HepG2 (cell line): ENCODE results near the gene IPCEF1.

Experiments used
- CBX2 ChIP-seq, 2 experiments: fragments of 200-600 bp in 1 of 2; sonication (generic); formaldehyde crosslinking in 1 of 2; IDR thresholded peaks; 2 replicates each; pipeline versions ENCODE4 v1.7.0 to v1.8.1; 2018 to 2022; ENCODE audit warnings: low read depth in 2 of 2, low read length in 1 of 2, mild to moderate bottlenecking in 1 of 2, missing genetic modification reagents in 1 of 2
- EZH2 ChIP-seq: conservative IDR thresholded peaks from 2 replicates; pipeline ENCODE4 v1.6.1; 2012; ENCODE audit warnings: mild to moderate bottlenecking, low read depth, low read length, moderate library complexity
- GABPA ChIP-seq, 2 experiments: IDR thresholded peaks; 2 replicates each; pipeline ENCODE4 v1.6.1; 2011 to 2016; ENCODE audit warnings: low read depth in 2 of 2, low read length in 1 of 2, missing biosample characterization in 1 of 2, missing genetic modification characterization in 1 of 2
- MXI1 ChIP-seq: IDR thresholded peaks from 3 replicates; pipeline ENCODE4 v1.6.1; 2012; ENCODE audit warnings: low read depth, low read length, inconsistent platforms, borderline replicate concordance
- NCOR1 ChIP-seq: fragments of 200-600 bp; sonication (generic); IDR thresholded peaks from 2 replicates; pipeline ENCODE4 v1.7.0; 2017; ENCODE audit warnings: antibody characterized with exemption, low read length, borderline replicate concordance
- POLR2AphosphoS5 ChIP-seq: IDR thresholded peaks from 2 replicates; pipeline ENCODE4 v1.6.1; 2012; ENCODE audit warnings: low read depth, low read length
- PRDM10 ChIP-seq: sonication (generic); formaldehyde crosslinking; IDR thresholded peaks from 2 replicates; pipeline ENCODE4 v1.4.0; 2020; ENCODE audit warnings: low read depth, missing genetic modification reagents
- RFXAP ChIP-seq: sonication (generic); formaldehyde crosslinking; IDR thresholded peaks from 2 replicates; pipeline ENCODE4 v1.4.0; 2020; ENCODE audit warnings: missing genetic modification reagents, borderline replicate concordance
- STAG1 ChIP-seq: sonication (generic); formaldehyde crosslinking; IDR thresholded peaks from 2 replicates; pipeline ENCODE4 v1.4.0; 2020; ENCODE audit warnings: missing genetic modification reagents
- ZFP91 ChIP-seq: sonication (generic); formaldehyde crosslinking; IDR thresholded peaks from 2 replicates; pipeline ENCODE4 v1.9.0; 2022; ENCODE audit warnings: missing genetic modification reagents, mild to moderate bottlenecking, borderline replicate concordance
- ZNF550 ChIP-seq: sonication (generic); formaldehyde crosslinking; IDR thresholded peaks from 2 replicates; pipeline ENCODE4 v1.4.0; 2020; ENCODE audit warnings: mild to moderate bottlenecking, missing genetic modification reagents, borderline replicate concordance
- TF ChIP-seq, protein P1 (sequence below): sonication (generic); formaldehyde crosslinking; IDR thresholded peaks from 2 replicates; pipeline ENCODE4 v1.8.0; 2022; ENCODE audit warnings: mild to moderate bottlenecking, missing genetic modification reagents, moderate library complexity

DNA sequence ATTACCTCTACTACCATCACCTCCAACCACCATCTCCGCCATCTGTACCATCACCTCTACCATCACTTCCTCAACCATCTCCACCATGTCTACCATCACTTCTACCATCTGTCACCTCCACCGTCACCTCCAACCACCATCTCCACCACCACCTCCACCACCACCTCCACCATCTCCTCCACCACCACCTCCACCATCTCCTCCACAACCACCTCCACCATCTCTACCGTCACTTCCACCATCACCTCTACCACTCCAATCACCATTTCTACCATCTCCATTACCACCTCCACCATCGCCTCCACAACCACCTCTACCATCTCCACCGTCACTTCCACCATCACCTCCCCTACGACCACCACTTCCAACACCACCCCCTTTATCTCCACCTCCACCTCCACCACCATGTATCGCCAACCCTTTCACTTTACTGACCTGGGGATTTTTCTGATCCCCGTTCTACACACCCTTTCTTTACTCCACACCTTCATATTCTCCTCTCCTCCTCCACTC is 2.3 kb downstream of the IPCEF1 start:
- TF ChIP-seq POLR2AphosphoS5, result no peak
- TF ChIP-seq RFXAP, result no peak
- TF ChIP-seq STAG1, result no peak
- no peak for TF ChIP-seq ZNF550 (CRISPR knock-in tag)
- TF ChIP-seq CBX2 (IDR thresholded peaks at IDR 0.05; ENCODE audit: low read depth, low read length), result no peak
- TF ChIP-seq CBX2 (CRISPR knock-in tag; IDR thresholded peaks at IDR 0.05; ENCODE audit: low read depth), result no peak
- TF ChIP-seq, protein P1, sequence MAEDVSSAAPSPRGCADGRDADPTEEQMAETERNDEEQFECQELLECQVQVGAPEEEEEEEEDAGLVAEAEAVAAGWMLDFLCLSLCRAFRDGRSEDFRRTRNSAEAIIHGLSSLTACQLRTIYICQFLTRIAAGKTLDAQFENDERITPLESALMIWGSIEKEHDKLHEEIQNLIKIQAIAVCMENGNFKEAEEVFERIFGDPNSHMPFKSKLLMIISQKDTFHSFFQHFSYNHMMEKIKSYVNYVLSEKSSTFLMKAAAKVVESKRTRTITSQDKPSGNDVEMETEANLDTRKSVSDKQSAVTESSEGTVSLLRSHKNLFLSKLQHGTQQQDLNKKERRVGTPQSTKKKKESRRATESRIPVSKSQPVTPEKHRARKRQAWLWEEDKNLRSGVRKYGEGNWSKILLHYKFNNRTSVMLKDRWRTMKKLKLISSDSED (CRISPR knock-in tag), result no peak
- no peak for TF ChIP-seq ZFP91 (CRISPR knock-in tag)
- TF ChIP-seq GABPA (IDR thresholded peaks at IDR 0.05; ENCODE audit: low read depth, low read length), result no peak
- TF ChIP-seq GABPA (CRISPR knock-in tag; IDR thresholded peaks at IDR 0.05; ENCODE audit: low read depth), result no peak
- no peak for TF ChIP-seq EZH2
- no peak for TF ChIP-seq NCOR1
- no peak for TF ChIP-seq PRDM10 (CRISPR knock-in tag)
- no peak for TF ChIP-seq MXI1
